ENCODE measurements around the gene NCKAP5L.
A peak's percentile ranks its signal among the peaks of the same experiment; 100 is the strongest.

The NCKAP5L gene

DNA sequence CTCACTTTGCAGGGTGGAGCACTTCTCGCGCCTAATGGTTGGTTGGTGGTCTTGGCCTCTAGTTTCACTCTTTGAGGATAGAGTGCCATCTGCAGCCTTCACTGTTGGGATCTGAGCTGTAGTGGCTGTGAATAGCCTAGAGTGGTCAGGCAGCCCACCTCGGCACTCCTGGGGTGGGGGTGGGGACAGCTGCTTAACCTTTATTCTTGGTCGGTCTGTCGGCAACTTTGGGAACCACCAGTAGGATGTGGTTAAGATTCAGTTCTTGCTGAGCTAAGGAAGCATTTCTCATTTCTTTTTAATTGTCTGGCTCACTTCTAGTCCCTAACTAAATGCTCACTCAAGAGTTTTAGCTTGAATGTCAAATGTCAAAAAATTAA is 65.8 kb downstream of the NCKAP5L start:
- H3K4me1 Mint-ChIP-seq: peaks cover 50% of the 10 kb centered on the region
- H3K36me3 Mint-ChIP-seq: peaks cover 88% of the 10 kb centered on the region
- H3K4me3 Mint-ChIP-seq: peak overlapping the region; percentile 45
- no peaks in the 10 kb centered on the region for H3K9me3 Mint-ChIP-seq
- peak overlapping the region; percentile 85 for H3K27ac Mint-ChIP-seq
- ATAC-seq (peak; percentile 60), DNase-seq (ENCODE audit: low spot score in 2 of 2) (no peak)

DNA sequence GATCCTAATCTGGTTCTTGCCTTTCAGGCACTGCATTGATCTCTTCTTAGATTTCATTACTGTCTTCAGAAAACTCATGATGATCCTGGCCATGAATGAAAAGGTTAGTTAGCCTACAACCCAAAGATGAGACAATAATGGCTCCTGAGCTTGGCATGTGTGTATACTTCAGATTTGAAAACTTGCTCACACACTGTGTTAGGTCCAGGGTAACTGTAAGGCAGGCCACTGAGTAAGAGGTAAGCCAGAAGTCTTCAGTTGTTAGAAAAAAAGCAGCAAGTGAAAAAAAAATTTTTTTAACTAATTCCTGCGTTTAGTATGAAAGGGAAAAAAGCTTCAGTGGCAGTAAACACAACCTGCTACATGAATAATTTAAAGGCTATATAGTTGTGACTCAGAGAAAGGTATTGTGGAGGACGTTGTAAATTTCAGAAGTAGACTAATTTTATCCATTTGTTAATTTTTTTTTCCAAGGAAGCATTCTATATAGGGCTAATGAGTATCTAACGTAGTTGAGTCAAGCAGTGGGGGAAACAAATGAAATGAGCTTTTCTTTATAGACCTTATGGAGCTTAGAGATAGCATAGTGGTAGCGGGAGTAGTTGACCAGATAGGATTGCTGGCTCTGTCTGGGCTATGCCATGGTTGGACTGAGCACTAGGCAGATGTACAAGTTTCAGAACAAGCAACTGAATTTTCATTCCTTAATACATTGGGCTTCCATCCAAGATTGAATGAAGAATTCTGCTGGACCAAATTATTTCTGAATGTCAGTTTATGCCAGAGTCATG is 66.3 kb downstream of the NCKAP5L start:
- no peak overlapping the region for H3K4me3 Mint-ChIP-seq
- peaks cover 93% of the 10 kb centered on the region for H3K36me3 Mint-ChIP-seq
- H3K4me1 Mint-ChIP-seq: peaks cover 48% of the 10 kb centered on the region
- H3K9me3 Mint-ChIP-seq: no peaks in the 10 kb centered on the region
- ATAC-seq (peak; percentile 58), DNase-seq (ENCODE audit: low spot score in 2 of 2) (no peak)
- H3K27ac Mint-ChIP-seq: peak overlapping the region; percentile 85

DNA sequence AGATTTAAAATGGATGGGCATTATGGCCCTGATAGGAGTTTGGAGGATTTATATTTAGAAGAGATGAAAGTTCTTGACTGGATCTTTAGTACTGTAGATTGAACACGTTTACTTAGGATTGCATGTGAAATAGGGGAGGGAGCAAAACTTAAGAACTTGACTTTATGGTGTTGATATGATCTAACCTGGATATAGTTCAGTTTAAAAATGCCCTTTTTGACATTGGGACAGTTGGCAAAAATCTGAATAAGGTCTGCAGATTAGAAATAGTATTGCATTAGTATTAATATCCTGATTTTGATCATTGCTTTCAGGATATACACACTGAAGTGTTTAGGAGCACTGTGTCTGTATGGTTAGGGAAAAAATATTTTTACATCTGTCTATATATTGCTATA is 77.2 kb downstream of the NCKAP5L start:
- peaks cover 70% of the 10 kb centered on the region for H3K4me1 Mint-ChIP-seq
- no peak for DNase-seq (ENCODE audit: low spot score in 2 of 2)
- H3K36me3 Mint-ChIP-seq: peaks cover 98% of the 10 kb centered on the region
- H3K4me3 Mint-ChIP-seq: peak overlapping the region; percentile 53
- ATAC-seq: no peak
- H3K27ac Mint-ChIP-seq: peak overlapping the region; percentile 90
- H3K9me3 Mint-ChIP-seq: no peaks in the 10 kb centered on the region

DNA sequence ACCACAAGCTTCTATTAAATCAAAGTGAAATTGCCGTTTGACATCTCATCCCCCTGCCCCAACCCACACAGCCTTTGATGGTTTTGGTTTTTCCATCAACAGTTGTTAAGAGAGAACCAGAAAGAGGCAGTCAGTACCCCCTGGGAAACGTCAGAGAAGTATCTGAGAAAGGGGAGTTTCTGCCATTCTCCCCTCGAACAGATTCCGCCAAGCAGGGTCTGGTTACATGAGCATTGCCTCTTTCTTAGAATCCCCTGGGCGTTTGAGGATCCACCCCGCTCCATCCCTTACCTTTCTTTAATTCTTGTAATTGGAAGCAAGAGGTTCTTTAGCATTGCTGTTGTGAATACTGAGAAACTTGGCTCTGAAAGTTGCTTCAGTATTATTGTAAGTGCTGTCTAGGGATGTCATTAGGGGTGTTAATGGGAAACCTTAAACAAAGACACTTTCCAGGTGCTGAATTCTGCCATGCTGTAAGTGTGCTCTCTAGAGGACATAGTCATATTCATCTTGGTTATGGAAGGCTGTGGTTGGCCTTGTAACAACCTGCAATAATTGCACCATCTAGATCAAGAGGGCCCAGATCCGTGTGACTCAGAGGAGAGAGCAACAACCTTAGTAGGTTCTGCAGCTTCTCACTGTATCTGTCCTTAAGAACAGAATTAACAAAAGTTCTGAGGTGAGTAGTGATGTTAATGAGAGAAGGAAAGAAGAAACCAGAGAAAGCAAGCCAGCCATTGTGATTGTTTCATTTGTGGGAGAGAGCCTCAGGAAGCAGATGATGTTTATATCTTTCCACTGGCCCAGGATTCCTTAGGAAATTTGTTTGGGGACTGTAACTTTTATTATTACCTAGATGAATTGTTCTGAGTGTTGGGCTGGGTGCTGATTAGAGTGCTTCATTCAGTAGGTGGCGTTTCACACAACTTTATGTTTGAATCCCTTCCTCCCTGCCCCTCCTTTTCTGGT is 77.9 kb downstream of the NCKAP5L start:
- Mint-ChIP-seq H3K9me3 (no peaks in the 10 kb centered on the region), H3K4me3 (peak overlapping the region; percentile 53), H3K27ac (peak overlapping the region; percentile 90), H3K36me3 (peaks cover 98% of the 10 kb centered on the region), H3K4me1 (peaks cover 72% of the 10 kb centered on the region)
- DNase-seq (ENCODE audit: low spot score in 2 of 2) (peak in 1 of 2 donors; percentile 75), ATAC-seq (peak; percentile 97)

DNA sequence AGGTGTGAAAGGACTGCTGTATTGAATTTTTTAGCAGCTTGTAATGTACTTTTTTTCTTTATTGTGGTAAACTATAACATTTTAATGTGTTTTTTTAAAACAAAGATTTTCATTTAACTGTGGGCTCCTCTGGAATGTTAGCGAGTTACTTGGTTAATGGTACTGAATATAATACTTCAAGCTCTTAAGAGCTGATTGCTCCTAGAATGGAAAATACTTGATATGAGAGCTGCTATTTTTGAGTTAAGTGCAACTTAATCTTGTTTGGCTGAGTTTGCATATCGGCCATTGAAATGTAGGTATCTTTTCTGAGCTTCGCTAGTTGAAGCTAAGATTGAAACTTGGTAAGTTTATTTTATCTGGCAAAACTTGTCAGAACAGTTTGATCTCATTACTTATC is 79.4 kb downstream of the NCKAP5L start:
- Mint-ChIP-seq H3K36me3 (peaks cover 98% of the 10 kb centered on the region), H3K4me1 (peaks cover 81% of the 10 kb centered on the region), H3K4me3 (peak overlapping the region; percentile 53), H3K27ac (peak overlapping the region; percentile 90), H3K9me3 (no peaks in the 10 kb centered on the region)
- ATAC-seq: no peak
- DNase-seq (ENCODE audit: low spot score in 2 of 2): no peak

DNA sequence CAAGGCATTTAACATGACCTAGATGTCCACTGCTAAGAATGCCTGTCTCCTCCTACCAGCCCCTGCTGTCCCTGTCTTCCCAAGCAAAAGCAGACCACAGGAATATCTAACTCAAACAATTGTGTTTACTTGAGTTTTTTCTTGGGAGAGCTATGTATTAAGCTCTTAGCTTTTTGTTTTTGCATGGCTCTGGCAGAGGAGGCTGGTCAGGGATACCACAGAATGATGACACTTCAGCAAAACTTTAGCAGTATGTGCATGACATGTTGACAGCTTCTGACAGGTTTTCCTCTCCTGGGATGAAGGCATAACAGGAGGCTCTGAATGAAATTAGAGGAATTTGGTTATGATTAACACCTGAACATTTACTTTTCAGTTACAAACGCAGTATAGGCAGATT is 79.9 kb downstream of the NCKAP5L start:
- DNase-seq (ENCODE audit: low spot score in 2 of 2): no peak
- peaks cover 98% of the 10 kb centered on the region for H3K36me3 Mint-ChIP-seq
- H3K4me1 Mint-ChIP-seq: peaks cover 81% of the 10 kb centered on the region
- peak overlapping the region; percentile 53 for H3K4me3 Mint-ChIP-seq
- ATAC-seq: no peak
- no peaks in the 10 kb centered on the region for H3K9me3 Mint-ChIP-seq
- peak overlapping the region; percentile 90 for H3K27ac Mint-ChIP-seq

DNA sequence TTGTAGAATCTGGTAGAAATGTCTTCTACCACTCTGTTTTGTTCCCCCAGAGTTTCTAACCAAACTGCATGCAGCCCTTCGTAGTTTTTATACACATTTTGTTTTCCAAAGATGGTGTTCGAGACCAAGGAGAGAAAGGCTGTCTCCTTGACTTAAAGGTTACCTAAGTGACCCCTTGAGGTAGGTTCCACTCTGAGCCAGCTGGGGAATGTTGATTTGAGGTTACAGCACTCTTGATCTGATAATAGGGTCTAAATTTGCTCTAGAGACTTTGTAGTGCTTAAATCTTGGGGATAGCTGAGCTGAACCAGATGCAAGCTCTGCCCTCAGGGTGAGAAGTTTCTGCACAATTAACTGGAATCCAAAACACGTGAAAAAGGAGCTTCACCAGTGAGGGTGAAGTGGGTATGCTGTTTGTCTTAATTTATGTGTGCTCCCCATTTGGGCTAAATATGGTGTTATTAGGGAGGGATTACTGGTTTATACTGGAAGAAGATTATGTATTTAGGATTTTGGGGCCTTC is 83.8 kb downstream of the NCKAP5L start:
- peak overlapping the region; percentile 99 for H3K27ac Mint-ChIP-seq
- H3K36me3 Mint-ChIP-seq: peaks cover 85% of the 10 kb centered on the region
- peaks cover 75% of the 10 kb centered on the region for H3K4me1 Mint-ChIP-seq
- H3K4me3 Mint-ChIP-seq: peak overlapping the region; percentile 85
- DNase-seq (ENCODE audit: low spot score in 2 of 2) (no peak), ATAC-seq (no peak)
- H3K9me3 Mint-ChIP-seq: no peaks in the 10 kb centered on the region

DNA sequence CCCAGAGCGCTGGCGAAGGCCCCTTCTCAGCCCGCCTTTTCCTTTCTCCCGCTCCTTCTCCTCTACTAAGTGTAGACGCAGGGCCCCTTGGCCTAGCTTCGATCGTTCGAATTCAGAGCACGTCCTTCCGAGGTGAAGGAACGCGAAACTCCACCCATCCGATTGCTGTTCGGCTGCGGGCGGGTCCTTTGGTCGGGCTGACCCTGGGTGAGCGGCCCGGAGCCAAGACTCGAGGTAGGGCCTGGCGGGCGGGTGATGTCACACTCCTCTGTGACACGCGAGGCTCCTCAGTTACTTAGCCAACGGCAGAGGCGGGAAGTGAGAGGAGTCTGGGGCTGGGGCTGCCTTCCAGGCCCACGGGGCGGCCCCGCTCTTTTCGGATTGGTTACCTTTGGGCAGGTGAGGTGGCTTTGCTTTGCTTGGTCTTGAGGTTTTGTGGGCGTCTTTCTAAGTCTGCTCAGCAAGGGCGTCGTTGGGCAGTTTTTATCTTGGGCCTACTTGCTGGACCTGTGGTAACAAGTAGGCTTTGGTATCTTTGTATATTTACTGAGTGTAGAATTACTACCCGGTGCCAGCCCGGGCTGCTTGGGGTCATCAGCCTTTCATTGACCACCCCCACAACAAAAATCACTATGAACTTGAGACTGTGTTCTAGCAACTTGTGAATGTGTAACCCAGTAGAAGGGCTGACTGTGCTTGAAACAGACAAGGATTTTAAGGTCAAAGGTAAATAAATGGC is 86.2 kb downstream of the NCKAP5L start:
- H3K27ac Mint-ChIP-seq: peak overlapping the region; percentile 99
- DNase-seq (ENCODE audit: low spot score in 2 of 2) (peak; percentile 75 to 94), ATAC-seq (peak; percentile 85)
- H3K4me1 Mint-ChIP-seq: peaks cover 55% of the 10 kb centered on the region
- H3K36me3 Mint-ChIP-seq: peaks cover 63% of the 10 kb centered on the region
- no peaks in the 10 kb centered on the region for H3K9me3 Mint-ChIP-seq
- H3K4me3 Mint-ChIP-seq: peak overlapping the region; percentile 85
